ENCODE results near the gene ADCY9.

- no peak for TF ChIP-seq CTCF (IDR thresholded peaks at IDR 0.05)
- TF ChIP-seq EZH2 (IDR thresholded peaks at IDR 0.05; ENCODE audit: borderline replicate concordance, insufficient read depth, low read depth, low read length, poor library complexity, severe bottlenecking): no peak
Measured at GRCh38 chr16:3946604-3947180, 169.6 kb downstream of the ADCY9 start.

Data from B cell (primary cell).